Measurements from ENCODE around the gene SMIM23. TPM values are rescaled to one million over a fixed set of nuclear protein-coding genes. Genes with fewer than 3 reads are reported as not detected.
"Not testable (repeated sequence)": the region's sequence is repeated elsewhere in the genome, so short reads cannot be mapped to it uniquely, and the experiment has no call there.

SMIM23 gene
- total RNA-seq, 2 donors from 2014 or later: not detected

- intact Hi-C loops (cut with DNase I): no loop called here
- DNase-seq (no peak), ATAC-seq (no peak)
Observed at GRCh38 chr5:171766875-171767274, 18.7 kb upstream of the SMIM23 start.

- intact Hi-C loops (cut with DNase I): no loop called here
- ATAC-seq (no peak), DNase-seq (no peak)
Observed at GRCh38 chr5:171770153-171770552, 15.5 kb upstream of the SMIM23 start.

GRCh38 chr5:171771856-171772255 is 13.8 kb upstream of the SMIM23 start:
- ATAC-seq: no peak
- no peak for DNase-seq
- intact Hi-C loops (cut with DNase I): no loop called here

- intact Hi-C loops (cut with DNase I): no loop called here
- DNase-seq (no peak), ATAC-seq (no peak)
Observed at GRCh38 chr5:171773106-171773505, 12.5 kb upstream of the SMIM23 start.

GRCh38 chr5:171774418-171774817 is 11.2 kb upstream of the SMIM23 start:
- ATAC-seq: no peak
- intact Hi-C loops (cut with DNase I): no loop called here
- no peak for DNase-seq

- ATAC-seq (no peak), DNase-seq (no peak)
- intact Hi-C loops (cut with DNase I): no loop called here
Observed at GRCh38 chr5:171776213-171776612, 9.4 kb upstream of the SMIM23 start.

- no peak for ATAC-seq
- intact Hi-C loops (cut with DNase I): no loop called here
- no peak for DNase-seq
Observed at GRCh38 chr5:171776770-171777759, 8.6 kb upstream of the SMIM23 start.

GRCh38 chr5:171781744-171782143 is 3.9 kb upstream of the SMIM23 start:
- ATAC-seq; DNase-seq; intact Hi-C loops (cut with DNase I): not testable (repeated sequence)

- DNase-seq: no peak
- intact Hi-C loops (cut with DNase I): no loop called here
- ATAC-seq: no peak
Observed at GRCh38 chr5:171782332-171782966, 3.2 kb upstream of the SMIM23 start.

- peak in 1 of 2 donors; percentile 63 for ATAC-seq
- no peak for DNase-seq
- intact Hi-C loops (cut with DNase I): no loop called here
Observed at GRCh38 chr5:171783051-171783450, 2.6 kb upstream of the SMIM23 start.

- DNase-seq (no peak), ATAC-seq (no peak)
- intact Hi-C loops (cut with DNase I): no loop called here
Observed at GRCh38 chr5:171789353-171789752, 3.7 kb downstream of the SMIM23 start.

- intact Hi-C loops (cut with DNase I): no loop called here
- no peak for DNase-seq
- ATAC-seq: no peak
Observed at GRCh38 chr5:171790408-171790807, 4.8 kb downstream of the SMIM23 start.

GRCh38 chr5:171794470-171794960 is 8.9 kb downstream of the SMIM23 start:
- intact Hi-C loops (cut with DNase I): no loop called here
- ATAC-seq (no peak), DNase-seq (no peak)

GRCh38 chr5:171795381-171795780 is 9.8 kb downstream of the SMIM23 start:
- no peak for ATAC-seq
- no peak for DNase-seq
- intact Hi-C loops (cut with DNase I): no loop called here

GRCh38 chr5:171796436-171796835 is 10.8 kb downstream of the SMIM23 start:
- ATAC-seq (no peak), DNase-seq (no peak)
- intact Hi-C loops (cut with DNase I): no loop called here

- intact Hi-C loops (cut with DNase I): no loop called here
- ATAC-seq: no peak
- no peak for DNase-seq
Observed at GRCh38 chr5:171797543-171797942, 11.9 kb downstream of the SMIM23 start.

- DNase-seq (no peak), ATAC-seq (no peak)
- intact Hi-C loops (cut with DNase I): no loop called here
Observed at GRCh38 chr5:171798418-171798817, 12.8 kb downstream of the SMIM23 start.

- ATAC-seq (no peak), DNase-seq (no peak)
- intact Hi-C loops (cut with DNase I): no loop called here
Observed at GRCh38 chr5:171801839-171802238, 16.2 kb downstream of the SMIM23 start.

- intact Hi-C loops (cut with DNase I): no loop called here
- ATAC-seq: no peak
- no peak for DNase-seq
Observed at GRCh38 chr5:171805746-171806145, 20.1 kb downstream of the SMIM23 start.

- DNase-seq: no peak
- intact Hi-C loops (cut with DNase I): no loop called here
- no peak for ATAC-seq
Observed at GRCh38 chr5:171806976-171807747, 21.5 kb downstream of the SMIM23 start.
